SJSA1 (cell line): ENCODE results near the gene GON7. TPM values are rescaled to one million over a fixed set of nuclear protein-coding genes. Genes with fewer than 3 reads are reported as not detected.
A peak's percentile ranks its signal among the peaks of the same experiment; 100 is the strongest.

ENCODE experiments used
- DNase-seq, 2 experiments: peaks; one replicate each; pipeline ENCODE4 v3.0.0-alpha.2; 2015 to 2020; ENCODE audit warnings: low spot score in 2 of 2, low read depth in 1 of 2
- H3K27ac ChIP-seq: fragments of 250-450 bp; sonication (Bioruptor Pico); 2 replicates; pipeline ENCODE4 v1.5.1; 2020; ENCODE audit warnings: mild to moderate bottlenecking, moderate library complexity
- H3K27me3 ChIP-seq: fragments of 250-450 bp; sonication (Bioruptor Pico); replicated peaks from 2 replicates; pipeline ENCODE4 v1.5.1; 2020; ENCODE audit warnings: mild to moderate bottlenecking, moderate library complexity
- H3K36me3 ChIP-seq: fragments of 250-450 bp; sonication (Bioruptor Pico); 2 replicates; pipeline ENCODE4 v1.5.1; 2020; ENCODE audit warnings: mild to moderate bottlenecking
- H3K4me1 ChIP-seq: fragments of 250-450 bp; sonication (Bioruptor Pico); replicated peaks from 2 replicates; pipeline ENCODE4 v1.6.1; 2021; ENCODE audit warnings: mild to moderate bottlenecking
- H3K4me3 ChIP-seq: fragments of 250-450 bp; sonication (Bioruptor Pico); 2 replicates; pipeline ENCODE4 v1.5.1; 2020; ENCODE audit warnings: mild to moderate bottlenecking
- H3K9me3 ChIP-seq: fragments of 250-450 bp; sonication (Bioruptor Pico); replicated peaks from 2 replicates; pipeline ENCODE4 v1.5.1; 2020; ENCODE audit warnings: mild to moderate bottlenecking
- total RNA-seq: library from RNA; depleted of rRNA; stranded (reverse); fragments of >200 nt; shearing (Covaris generic); gene quantifications from 2 replicates; pipeline ENCODE4 v1.2.3, GENCODE V29; 2014

Gene GON7
- total RNA-seq, 1 experiment from 2014 or later: 18.3 TPM

DNA sequence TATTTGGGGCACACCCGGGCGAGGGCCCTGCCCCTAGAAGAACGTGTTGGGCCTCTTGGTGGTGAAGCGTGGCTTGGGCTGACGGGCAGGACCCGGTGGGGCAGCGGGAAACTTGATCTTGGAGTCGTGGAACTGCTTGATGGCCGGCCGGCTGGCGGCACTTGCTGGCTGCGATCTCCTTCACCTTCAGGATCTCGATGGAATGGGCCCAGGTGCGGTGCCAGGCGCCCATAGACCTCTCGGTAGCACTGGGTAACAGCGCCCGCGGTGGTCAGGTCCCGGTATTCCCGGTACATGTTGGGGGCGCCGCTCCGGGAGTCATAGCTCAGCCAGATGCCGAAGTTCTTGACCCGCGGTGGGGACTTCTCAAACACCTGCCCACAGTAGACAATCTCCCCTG lies 16.7 kb upstream of the GON7 start:
- Histone ChIP-seq H3K36me3 (peaks cover 71% of the 10 kb centered on the region), H3K27me3 (no peaks in the 10 kb centered on the region), H3K9me3 (no peaks in the 10 kb centered on the region), H3K4me1 (no peaks in the 10 kb centered on the region), H3K27ac (no peak overlapping the region), H3K4me3 (no peak overlapping the region)
- DNase-seq: no peak

DNA sequence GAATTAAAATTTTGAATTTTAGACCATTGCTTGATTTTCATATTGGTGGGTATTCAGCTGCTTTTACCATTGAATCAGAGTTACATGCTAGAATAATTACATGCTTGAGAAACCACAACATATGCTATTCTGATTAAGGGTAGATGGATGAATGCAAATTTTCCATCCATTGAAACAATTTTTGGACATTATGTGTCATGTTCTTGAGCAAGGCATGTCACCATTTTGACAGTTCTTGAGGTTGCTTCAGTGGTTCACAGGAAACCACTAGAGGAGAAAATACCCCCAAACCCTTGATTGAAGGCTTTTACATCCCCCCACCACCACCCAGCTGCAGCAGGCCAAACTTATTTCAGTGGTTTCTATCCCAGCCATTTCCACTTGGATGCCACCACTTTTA lies 13.6 kb upstream of the GON7 start:
- Histone ChIP-seq H3K9me3 (no peaks in the 10 kb centered on the region), H3K36me3 (peaks cover 72% of the 10 kb centered on the region), H3K4me1 (no peaks in the 10 kb centered on the region), H3K27me3 (no peaks in the 10 kb centered on the region), H3K27ac (no peak overlapping the region), H3K4me3 (no peak overlapping the region)
- DNase-seq: no peak

DNA sequence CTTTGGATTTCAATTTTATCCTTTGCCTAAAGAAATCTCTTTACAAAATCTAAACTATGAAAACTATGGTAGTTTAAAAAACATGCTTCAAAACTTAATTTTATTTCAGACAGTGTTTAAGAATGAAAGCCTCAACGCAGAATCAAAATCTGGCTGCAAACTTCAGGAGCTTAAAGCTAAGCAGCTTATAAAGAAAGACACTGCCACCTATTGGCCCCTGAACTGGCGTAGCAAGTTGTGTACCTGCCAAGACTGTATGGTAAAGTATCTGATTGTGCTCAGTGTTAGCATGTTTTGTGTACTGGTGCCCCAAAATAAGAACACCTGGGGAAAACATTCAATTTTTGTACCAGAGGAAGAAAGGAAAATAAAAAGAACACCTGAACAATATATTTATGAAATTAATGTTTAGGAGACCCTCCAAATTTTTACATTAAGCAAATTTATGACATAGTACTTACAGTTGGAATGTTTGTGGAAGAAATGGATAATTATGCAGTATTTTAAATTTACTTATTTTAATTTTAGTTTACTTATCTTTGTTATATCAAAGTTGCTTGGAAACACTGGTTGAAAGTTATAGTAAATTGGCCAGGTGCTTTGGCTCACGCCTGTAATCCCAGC lies 12.3 kb upstream of the GON7 start:
- no peaks in the 10 kb centered on the region for H3K27me3 ChIP-seq
- peaks cover 76% of the 10 kb centered on the region for H3K36me3 ChIP-seq
- H3K4me1 ChIP-seq: no peaks in the 10 kb centered on the region
- no peaks in the 10 kb centered on the region for H3K9me3 ChIP-seq
- H3K27ac ChIP-seq: no peak overlapping the region
- DNase-seq: no peak
- H3K4me3 ChIP-seq: no peak overlapping the region

GRCh38 chr14:93214598-93214997 lies 7.7 kb upstream of the GON7 start:
- no peak for DNase-seq
- H3K4me3 ChIP-seq: no peak overlapping the region
- no peak overlapping the region for H3K27ac ChIP-seq
- no peaks in the 10 kb centered on the region for H3K4me1 ChIP-seq
- peaks cover 72% of the 10 kb centered on the region for H3K36me3 ChIP-seq
- no peaks in the 10 kb centered on the region for H3K9me3 ChIP-seq
- H3K27me3 ChIP-seq: no peaks in the 10 kb centered on the region

GRCh38 chr14:93212432-93212831 lies 5.6 kb upstream of the GON7 start:
- Histone ChIP-seq H3K27me3 (no peaks in the 10 kb centered on the region), H3K4me3 (no peak overlapping the region)

DNA sequence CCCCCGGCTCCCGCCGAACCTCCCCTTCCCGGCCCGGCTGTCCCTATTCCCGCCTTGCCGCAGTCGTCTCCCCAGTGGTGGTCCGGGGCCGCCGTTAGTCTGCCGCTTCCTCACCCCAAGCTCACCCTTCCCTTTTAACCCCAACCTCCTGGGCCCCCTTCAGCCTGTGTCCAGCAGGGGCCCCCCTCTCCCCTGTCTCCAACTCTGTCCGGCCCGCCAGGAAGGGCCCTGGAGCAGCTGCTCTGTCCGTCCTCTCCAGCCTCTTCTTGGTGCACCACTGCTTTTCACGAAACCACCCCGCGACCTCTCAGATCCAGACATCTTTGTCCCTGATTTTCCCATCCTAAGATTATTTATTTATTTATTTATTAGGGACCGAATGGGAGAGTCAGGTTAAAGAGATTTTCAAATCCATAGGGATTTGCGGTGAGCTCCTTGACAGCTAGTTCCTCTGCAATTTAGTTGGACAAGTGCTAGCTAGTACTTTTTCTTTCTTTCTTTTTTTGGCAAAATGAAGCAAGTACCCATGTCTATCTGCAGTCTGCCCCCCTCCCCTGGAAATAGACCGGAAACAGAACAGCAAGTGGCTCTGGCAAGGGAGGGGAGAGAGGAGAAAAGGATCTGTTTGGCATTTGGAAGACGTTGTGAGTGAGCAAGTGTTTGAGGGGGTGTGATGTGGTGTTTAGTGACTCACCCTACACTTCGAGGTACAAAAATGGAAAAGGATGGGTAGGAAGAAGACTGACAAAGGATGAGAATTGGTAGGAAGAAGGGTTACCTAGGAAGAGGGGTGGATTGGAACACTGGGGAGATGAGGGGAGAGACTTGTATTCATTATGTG lies 823 bp upstream of the GON7 start:
- peak overlapping the region; percentile 68 for H3K4me3 ChIP-seq
- H3K4me1 ChIP-seq: peaks cover 4% of the 10 kb centered on the region; the same call in 1 of the 2 replicates
- DNase-seq: peak in 1 of 2 experiments; percentile 59
- H3K36me3 ChIP-seq: peaks cover 22% of the 10 kb centered on the region
- no peaks in the 10 kb centered on the region for H3K9me3 ChIP-seq
- H3K27ac ChIP-seq: peak overlapping the region; percentile 47
- H3K27me3 ChIP-seq: no peaks in the 10 kb centered on the region

More at GRCh38 chr14:93212432-93212831, 5.6 kb upstream of the GON7 start:
- DNase-seq: no peak
- peaks cover 59% of the 10 kb centered on the region for H3K36me3 ChIP-seq
- H3K4me1 ChIP-seq: 0 out of 2 replicates have a peak, but pooled peaks cover 4% of the 10 kb centered on the region
- H3K9me3 ChIP-seq: no peaks in the 10 kb centered on the region
- H3K27ac ChIP-seq: no peak overlapping the region

DNA sequence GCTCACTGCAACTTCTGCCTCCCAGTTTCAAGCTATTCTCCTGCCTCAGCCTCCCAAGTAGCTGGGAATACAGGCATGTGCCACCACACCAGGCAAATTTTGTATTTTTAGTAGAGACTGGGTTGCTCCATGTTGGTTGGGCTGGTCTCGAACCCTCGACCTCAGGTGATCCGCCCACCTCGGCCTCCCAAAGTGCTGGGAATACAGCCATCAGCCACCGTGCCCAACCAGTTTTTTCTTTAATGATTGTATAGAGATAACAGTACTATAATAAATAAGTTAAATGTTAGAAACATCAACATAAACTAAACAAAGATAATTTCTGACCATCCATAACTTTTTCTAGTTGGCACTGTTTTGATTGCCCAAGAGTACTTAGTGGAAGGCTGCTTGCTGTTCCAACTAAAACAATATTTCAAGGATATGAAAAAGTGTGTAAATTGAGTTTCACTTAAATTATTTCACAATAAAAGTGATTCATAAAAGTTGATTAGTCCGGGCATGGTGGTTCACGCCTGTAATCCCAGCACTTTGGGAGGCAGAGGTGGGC lies 5.6 kb downstream of the GON7 start:
- Histone ChIP-seq H3K36me3 (no peaks in the 10 kb centered on the region; the same call in 1 of the 2 replicates), H3K27ac (no peak overlapping the region), H3K4me3 (no peak overlapping the region), H3K27me3 (no peaks in the 10 kb centered on the region), H3K9me3 (no peaks in the 10 kb centered on the region), H3K4me1 (no peaks in the 10 kb centered on the region; the same call in 1 of the 2 replicates)
- no peak for DNase-seq

DNA sequence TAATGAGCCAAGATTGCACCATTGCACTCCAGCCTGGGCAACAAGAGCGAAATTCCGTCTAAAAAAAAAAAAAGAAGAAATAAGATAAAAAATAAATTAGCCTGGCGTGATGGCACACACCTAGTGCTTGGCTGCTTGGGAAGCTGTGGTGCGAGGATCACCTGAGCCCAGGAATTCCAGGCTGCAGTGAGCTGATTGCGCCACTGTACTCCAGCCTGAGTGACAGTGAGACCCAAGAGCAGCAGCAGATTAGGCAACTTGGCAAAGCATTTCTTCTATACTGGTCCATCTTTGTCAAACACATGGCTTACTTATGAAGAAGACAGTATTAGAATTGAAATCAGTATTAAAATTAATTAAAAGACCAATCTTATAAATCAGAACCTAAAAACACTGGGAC lies 6.3 kb downstream of the GON7 start:
- Histone ChIP-seq H3K4me1 (no peaks in the 10 kb centered on the region), H3K27me3 (no peaks in the 10 kb centered on the region)

GRCh38 chr14:93199031-93199430 lies 7.8 kb downstream of the GON7 start:
- Histone ChIP-seq H3K36me3 (no peaks in the 10 kb centered on the region; the same call in 1 of the 2 replicates), H3K27me3 (no peaks in the 10 kb centered on the region), H3K27ac (no peak overlapping the region), H3K4me3 (no peak overlapping the region), H3K4me1 (no peaks in the 10 kb centered on the region), H3K9me3 (no peaks in the 10 kb centered on the region)
- DNase-seq: no peak

More for the DNA sequence above, 6.3 kb downstream of the GON7 start:
- Histone ChIP-seq H3K4me3 (no peak overlapping the region), H3K9me3 (no peaks in the 10 kb centered on the region), H3K36me3 (no peaks in the 10 kb centered on the region; the same call in 1 of the 2 replicates), H3K27ac (no peak overlapping the region)
- DNase-seq: no peak

- Histone ChIP-seq H3K27me3 (no peaks in the 10 kb centered on the region), H3K4me1 (peaks cover 8% of the 10 kb centered on the region), H3K27ac (no peak overlapping the region), H3K36me3 (no peaks in the 10 kb centered on the region), H3K4me3 (no peak overlapping the region), H3K9me3 (no peaks in the 10 kb centered on the region)
- DNase-seq: no peak
Measured at GRCh38 chr14:93195316-93195999, 11.4 kb downstream of the GON7 start.

DNA sequence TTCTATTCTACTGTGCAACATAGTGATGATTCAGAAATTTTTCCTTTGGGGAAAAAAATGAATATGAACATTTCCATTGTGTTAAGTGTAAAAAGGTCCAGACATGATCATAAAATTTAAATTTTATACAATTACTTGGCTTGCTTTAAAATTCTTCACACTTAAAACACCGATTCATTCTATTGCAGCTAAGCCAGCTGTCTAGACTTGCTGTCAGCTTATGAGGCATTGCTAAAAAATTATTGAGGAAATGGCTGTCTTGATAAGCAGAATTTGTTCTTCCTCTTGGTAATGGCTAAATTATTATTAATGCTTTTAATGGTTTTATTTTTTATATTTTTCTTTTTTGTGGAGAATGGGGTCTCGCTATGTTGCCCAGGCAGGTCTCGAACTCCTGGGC lies 19.9 kb downstream of the GON7 start:
- peaks cover 11% of the 10 kb centered on the region; the same call in 1 of the 2 replicates for H3K4me1 ChIP-seq
- H3K4me3 ChIP-seq: no peak overlapping the region
- no peak for DNase-seq
- no peaks in the 10 kb centered on the region for H3K9me3 ChIP-seq
- no peak overlapping the region for H3K27ac ChIP-seq
- H3K27me3 ChIP-seq: no peaks in the 10 kb centered on the region
- peaks cover 28% of the 10 kb centered on the region for H3K36me3 ChIP-seq

- Histone ChIP-seq H3K36me3 (peaks cover 28% of the 10 kb centered on the region), H3K4me1 (peaks cover 11% of the 10 kb centered on the region; the same call in 1 of the 2 replicates), H3K27me3 (no peaks in the 10 kb centered on the region), H3K4me3 (no peak overlapping the region), H3K9me3 (no peaks in the 10 kb centered on the region), H3K27ac (no peak overlapping the region)
- no peak for DNase-seq
Measured at GRCh38 chr14:93186466-93186865, 20.4 kb downstream of the GON7 start.

DNA sequence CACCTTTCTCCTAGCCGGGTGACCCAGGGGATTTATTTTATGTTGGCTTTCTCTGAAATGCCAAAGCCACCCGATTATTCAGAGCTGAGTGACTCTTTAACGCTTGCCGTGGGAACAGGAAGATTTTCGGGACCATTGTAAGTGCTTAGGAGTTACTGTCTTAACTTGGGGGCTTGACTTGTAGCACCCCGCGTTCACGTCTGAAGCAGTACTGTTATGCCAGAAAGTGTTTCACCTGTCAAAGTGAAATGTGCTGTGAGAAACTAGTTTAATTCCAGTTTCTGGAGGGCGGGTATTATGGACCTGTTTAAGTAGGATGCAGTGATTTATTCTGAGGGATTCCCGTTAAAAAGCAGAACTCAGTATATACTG lies 21.5 kb downstream of the GON7 start:
- peaks cover 28% of the 10 kb centered on the region for H3K36me3 ChIP-seq
- peak in 1 of 2 experiments; percentile 34 for DNase-seq

More for the DNA sequence above, 21.5 kb downstream of the GON7 start:
- H3K4me1 ChIP-seq: peaks cover 11% of the 10 kb centered on the region; the same call in 1 of the 2 replicates
- H3K4me3 ChIP-seq: peak overlapping the region; percentile 73
- peak overlapping the region; percentile 23 for H3K27ac ChIP-seq
- H3K9me3 ChIP-seq: no peaks in the 10 kb centered on the region
- no peaks in the 10 kb centered on the region for H3K27me3 ChIP-seq
